Kidney epithelial cell (primary cell): ENCODE data around the gene SUPT20HL2. TPM values are rescaled to one million over a fixed set of nuclear protein-coding genes. Genes with fewer than 3 reads are reported as not detected.

Experiments used
- DNase-seq: peaks from one replicate; pipeline ENCODE4 v3.0.0-alpha.2; 2010; ENCODE audit warnings: low read depth
- H3K27me3 ChIP-seq: 2 replicates; pipeline ENCODE4 v1.6.0; 2011; ENCODE audit warnings: low read length; ENCODE audit not compliant: control insufficient read depth, insufficient read depth
- H3K36me3 ChIP-seq: 2 replicates; pipeline ENCODE4 v1.5.1; 2011; ENCODE audit warnings: low read length; ENCODE audit not compliant: control insufficient read depth, insufficient read depth
- H3K4me3 ChIP-seq: 2 replicates; pipeline ENCODE4 v1.5.1; 2011; ENCODE audit warnings: low read depth, mild to moderate bottlenecking, control low read depth, low read length
- CTCF ChIP-seq: IDR thresholded peaks from 2 replicates; pipeline ENCODE4 v1.5.1; 2011; ENCODE audit warnings: mild to moderate bottlenecking, moderate library complexity, low read length, control low read depth, inconsistent platforms; ENCODE audit not compliant: insufficient read depth, poor library complexity, severe bottlenecking
- total RNA-seq: library from RNA; depleted of rRNA; stranded (reverse); fragments of >200 nt; gene quantifications from 2 replicates; pipeline ENCODE4 v1.2.3, GENCODE V29; 2015

SUPT20HL2 gene
- total RNA-seq, 1 donor from 2014 or later = not detected

- Histone ChIP-seq H3K27me3 (no peaks in the 10 kb centered on the region), H3K36me3 (no peaks in the 10 kb centered on the region), H3K4me3 (no peak overlapping the region)
- no peak for TF ChIP-seq CTCF
- no peak for DNase-seq
Observed at GRCh38 chrX:24347881-24348280, 34.0 kb upstream of the SUPT20HL2 start.

GRCh38 chrX:24343719-24344118 lies 29.9 kb upstream of the SUPT20HL2 start:
- H3K36me3 ChIP-seq = no peaks in the 10 kb centered on the region
- DNase-seq = no peak
- H3K4me3 ChIP-seq = no peak overlapping the region
- no peak for TF ChIP-seq CTCF
- H3K27me3 ChIP-seq = no peaks in the 10 kb centered on the region

- no peak for TF ChIP-seq CTCF
- peak; percentile 4 for DNase-seq
- Histone ChIP-seq H3K27me3 (no peaks in the 10 kb centered on the region), H3K36me3 (no peaks in the 10 kb centered on the region), H3K4me3 (no peak overlapping the region)
Observed at GRCh38 chrX:24341795-24342194, 27.9 kb upstream of the SUPT20HL2 start.

GRCh38 chrX:24340501-24340900 lies 26.6 kb upstream of the SUPT20HL2 start:
- no peaks in the 10 kb centered on the region for H3K27me3 ChIP-seq
- TF ChIP-seq CTCF = no peak
- no peak overlapping the region for H3K4me3 ChIP-seq
- DNase-seq = no peak
- no peaks in the 10 kb centered on the region for H3K36me3 ChIP-seq

GRCh38 chrX:24339911-24340310 lies 26.0 kb upstream of the SUPT20HL2 start:
- Histone ChIP-seq H3K36me3 (no peaks in the 10 kb centered on the region), H3K27me3 (no peaks in the 10 kb centered on the region), H3K4me3 (no peak overlapping the region)
- TF ChIP-seq CTCF = no peak
- no peak for DNase-seq

GRCh38 chrX:24335871-24336270 lies 22.0 kb upstream of the SUPT20HL2 start:
- H3K27me3 ChIP-seq = peaks cover 2% of the 10 kb centered on the region
- no peak overlapping the region for H3K4me3 ChIP-seq
- DNase-seq = no peak
- no peak for TF ChIP-seq CTCF
- H3K36me3 ChIP-seq = no peaks in the 10 kb centered on the region
